ENCODE measurements around the gene PCGF2.

The PCGF2 gene

DNA sequence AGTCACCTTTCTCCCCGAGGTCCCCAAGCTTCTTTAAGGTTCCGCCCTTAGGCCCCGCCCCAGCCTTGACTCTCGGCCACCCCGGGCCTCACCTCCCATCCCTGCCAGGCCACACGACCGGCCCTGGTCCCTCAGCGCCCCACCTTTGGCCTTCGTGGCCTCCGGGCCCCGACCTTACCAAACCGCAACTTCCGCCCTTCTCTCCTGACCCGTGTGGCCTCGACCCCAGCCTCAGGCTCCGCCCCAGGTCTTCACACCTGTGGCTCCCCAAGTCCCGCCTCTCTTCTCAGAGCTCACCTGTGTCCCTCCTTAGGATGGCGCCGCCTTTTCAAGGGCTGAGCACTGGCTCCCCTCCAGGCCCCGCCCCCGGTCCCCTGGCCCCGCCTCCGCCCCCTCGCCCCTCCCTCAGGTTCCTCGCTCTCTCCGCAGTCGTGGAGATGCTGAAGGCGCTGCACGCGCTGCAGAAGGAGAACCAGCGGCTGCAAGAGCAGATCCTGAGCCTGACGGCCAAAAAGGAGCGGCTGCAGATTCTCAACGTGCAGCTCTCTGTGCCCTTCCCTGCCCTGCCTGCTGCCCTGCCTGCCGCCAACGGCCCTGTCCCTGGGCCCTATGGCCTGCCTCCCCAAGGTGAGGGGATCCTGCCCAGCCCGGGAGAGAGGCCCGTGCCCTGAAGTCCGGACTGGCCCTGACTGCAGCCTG, 28.0 kb downstream of the PCGF2 start:
- H2AFZ ChIP-seq (ENCODE audit: low read length): no peak overlapping the region
- H3K9me2 ChIP-seq (replicated peaks; ENCODE audit: insufficient read depth, low read length): no peaks in the 10 kb centered on the region
- DNase-seq: no peak
- H3K36me3 ChIP-seq (replicated peaks; ENCODE audit: insufficient read depth, low read length): no peaks in the 10 kb centered on the region
- H3F3A ChIP-seq (ENCODE audit: insufficient read depth, low read length): no peaks in the 10 kb centered on the region
- H3K9ac ChIP-seq (ENCODE audit: low read length): no peak overlapping the region
- no peaks in the 10 kb centered on the region for H3K27me3 ChIP-seq (replicated peaks; ENCODE audit: insufficient read depth, low read length)
- no peaks in the 10 kb centered on the region for H3K79me2 ChIP-seq (ENCODE audit: low read length)
- TF ChIP-seq, protein P1, sequence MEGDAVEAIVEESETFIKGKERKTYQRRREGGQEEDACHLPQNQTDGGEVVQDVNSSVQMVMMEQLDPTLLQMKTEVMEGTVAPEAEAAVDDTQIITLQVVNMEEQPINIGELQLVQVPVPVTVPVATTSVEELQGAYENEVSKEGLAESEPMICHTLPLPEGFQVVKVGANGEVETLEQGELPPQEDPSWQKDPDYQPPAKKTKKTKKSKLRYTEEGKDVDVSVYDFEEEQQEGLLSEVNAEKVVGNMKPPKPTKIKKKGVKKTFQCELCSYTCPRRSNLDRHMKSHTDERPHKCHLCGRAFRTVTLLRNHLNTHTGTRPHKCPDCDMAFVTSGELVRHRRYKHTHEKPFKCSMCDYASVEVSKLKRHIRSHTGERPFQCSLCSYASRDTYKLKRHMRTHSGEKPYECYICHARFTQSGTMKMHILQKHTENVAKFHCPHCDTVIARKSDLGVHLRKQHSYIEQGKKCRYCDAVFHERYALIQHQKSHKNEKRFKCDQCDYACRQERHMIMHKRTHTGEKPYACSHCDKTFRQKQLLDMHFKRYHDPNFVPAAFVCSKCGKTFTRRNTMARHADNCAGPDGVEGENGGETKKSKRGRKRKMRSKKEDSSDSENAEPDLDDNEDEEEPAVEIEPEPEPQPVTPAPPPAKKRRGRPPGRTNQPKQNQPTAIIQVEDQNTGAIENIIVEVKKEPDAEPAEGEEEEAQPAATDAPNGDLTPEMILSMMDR (IDR thresholded peaks at IDR 0.05; ENCODE audit: low read length): no peak
- no peak for TF ChIP-seq EZH2 (optimal IDR thresholded peaks at IDR 0.05; ENCODE audit: low read depth, low read length)
- TF ChIP-seq EZH2phosphoT487 (IDR thresholded peaks at IDR 0.05; ENCODE audit: low read length): no peak
- no peaks in the 10 kb centered on the region for H4K20me1 ChIP-seq (ENCODE audit: insufficient read depth, low read length)
- no peaks in the 10 kb centered on the region for H3K9me3 ChIP-seq (replicated peaks; ENCODE audit: insufficient read depth, low read length)
- no peak overlapping the region for H3K4me2 ChIP-seq (ENCODE audit: low read depth, low read length)
- H3K27ac ChIP-seq (ENCODE audit: low read length): no peak overlapping the region
- no peaks in the 10 kb centered on the region for H3K4me1 ChIP-seq (ENCODE audit: low read length)
- H3K4me3 ChIP-seq (ENCODE audit: low read length): no peak overlapping the region

DNA sequence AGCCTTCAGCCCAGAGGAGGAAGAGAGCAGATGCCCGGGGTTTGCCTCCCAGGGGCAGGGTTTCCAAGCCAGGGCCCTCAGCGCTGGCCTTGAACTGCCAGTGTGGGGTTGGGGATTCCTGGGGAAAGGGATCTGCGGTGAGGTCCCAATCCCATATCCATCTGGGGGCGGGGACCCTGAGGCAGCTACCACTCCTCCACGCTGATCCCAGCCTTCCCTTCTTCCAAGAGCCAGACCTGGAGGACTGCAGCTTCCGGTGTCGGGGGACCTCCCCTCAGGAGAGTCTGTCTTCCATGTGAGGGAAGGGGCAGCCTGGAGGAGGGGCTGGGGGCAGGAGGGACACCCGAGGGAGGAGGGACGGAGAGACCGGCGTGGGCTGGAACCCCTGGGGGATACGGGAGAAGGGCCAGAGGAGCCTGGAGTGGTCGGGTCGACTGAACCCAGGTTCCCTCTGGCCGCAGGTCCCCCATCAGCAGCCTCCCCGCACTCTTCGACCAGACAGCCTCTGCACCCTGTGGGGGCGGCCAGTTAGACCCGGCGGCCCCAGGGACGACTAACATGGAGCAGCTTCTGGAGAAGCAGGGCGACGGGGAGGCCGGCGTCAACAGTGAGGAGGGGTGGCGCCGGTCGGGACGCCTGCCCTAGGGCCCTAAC, 28.7 kb downstream of the PCGF2 start:
- H3K9me3 ChIP-seq (replicated peaks; ENCODE audit: insufficient read depth, low read length): no peaks in the 10 kb centered on the region
- no peaks in the 10 kb centered on the region for H3K9me2 ChIP-seq (replicated peaks; ENCODE audit: insufficient read depth, low read length)
- TF ChIP-seq EZH2 (optimal IDR thresholded peaks at IDR 0.05; ENCODE audit: low read depth, low read length) (no peak), EZH2phosphoT487 (IDR thresholded peaks at IDR 0.05; ENCODE audit: low read length) (no peak)
- TF ChIP-seq, protein P1 (IDR thresholded peaks at IDR 0.05; ENCODE audit: low read length): no peak
- no peak overlapping the region for H3K27ac ChIP-seq (ENCODE audit: low read length)
- no peak overlapping the region for H2AFZ ChIP-seq (ENCODE audit: low read length)
- no peak for DNase-seq
- H3F3A ChIP-seq (ENCODE audit: insufficient read depth, low read length): no peaks in the 10 kb centered on the region
- no peaks in the 10 kb centered on the region for H3K4me1 ChIP-seq (ENCODE audit: low read length)
- no peaks in the 10 kb centered on the region for H3K79me2 ChIP-seq (ENCODE audit: low read length)
- H3K4me2 ChIP-seq (ENCODE audit: low read depth, low read length): no peak overlapping the region
- no peaks in the 10 kb centered on the region for H4K20me1 ChIP-seq (ENCODE audit: insufficient read depth, low read length)
- no peaks in the 10 kb centered on the region for H3K27me3 ChIP-seq (replicated peaks; ENCODE audit: insufficient read depth, low read length)
- H3K4me3 ChIP-seq (ENCODE audit: low read length): no peak overlapping the region
- H3K9ac ChIP-seq (ENCODE audit: low read length): no peak overlapping the region
- no peaks in the 10 kb centered on the region for H3K36me3 ChIP-seq (replicated peaks; ENCODE audit: insufficient read depth, low read length)

DNA sequence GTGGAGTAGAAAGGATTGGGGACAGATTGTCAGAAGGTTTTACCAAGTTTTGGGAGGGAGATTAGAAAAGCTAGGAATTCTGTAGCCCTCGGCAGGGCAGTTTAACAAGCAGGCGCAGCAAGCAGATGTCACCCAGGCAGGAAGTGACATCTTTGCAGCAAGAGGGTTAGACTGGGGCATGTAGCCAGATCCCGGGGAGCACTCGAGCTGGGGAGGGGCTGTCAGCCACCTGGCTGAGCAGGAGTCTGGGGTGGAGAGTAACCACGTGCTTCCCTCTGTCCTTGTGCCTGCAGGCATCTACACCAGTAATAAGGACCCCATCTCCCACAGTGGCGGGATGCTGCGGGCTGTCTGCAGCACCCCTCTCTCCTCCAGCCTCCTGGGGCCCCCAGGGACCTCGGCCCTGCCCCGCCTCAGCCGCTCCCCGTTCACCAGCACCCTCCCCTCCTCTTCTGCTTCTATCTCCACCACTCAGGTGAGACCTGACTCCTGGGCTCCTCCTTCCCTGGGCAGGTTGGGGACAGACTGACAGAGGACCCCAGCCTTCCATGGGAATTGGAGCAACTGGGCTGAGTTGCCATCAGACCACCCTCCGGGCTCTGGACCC, 30.9 kb downstream of the PCGF2 start:
- no peaks in the 10 kb centered on the region for H3K4me1 ChIP-seq (ENCODE audit: low read length)
- H4K20me1 ChIP-seq (ENCODE audit: insufficient read depth, low read length): no peaks in the 10 kb centered on the region
- no peak overlapping the region for H2AFZ ChIP-seq (ENCODE audit: low read length)
- no peak overlapping the region for H3K4me2 ChIP-seq (ENCODE audit: low read depth, low read length)
- no peaks in the 10 kb centered on the region for H3K9me3 ChIP-seq (replicated peaks; ENCODE audit: insufficient read depth, low read length)
- no peaks in the 10 kb centered on the region for H3K9me2 ChIP-seq (replicated peaks; ENCODE audit: insufficient read depth, low read length)
- H3K27me3 ChIP-seq (replicated peaks; ENCODE audit: insufficient read depth, low read length): no peaks in the 10 kb centered on the region
- no peaks in the 10 kb centered on the region for H3K79me2 ChIP-seq (ENCODE audit: low read length)
- no peak overlapping the region for H3K9ac ChIP-seq (ENCODE audit: low read length)
- no peak for DNase-seq
- no peaks in the 10 kb centered on the region for H3K36me3 ChIP-seq (replicated peaks; ENCODE audit: insufficient read depth, low read length)
- TF ChIP-seq EZH2phosphoT487 (IDR thresholded peaks at IDR 0.05; ENCODE audit: low read length) (no peak), EZH2 (optimal IDR thresholded peaks at IDR 0.05; ENCODE audit: low read depth, low read length) (no peak)
- TF ChIP-seq, protein P1 (IDR thresholded peaks at IDR 0.05; ENCODE audit: low read length): no peak
- H3F3A ChIP-seq (ENCODE audit: insufficient read depth, low read length): no peaks in the 10 kb centered on the region
- no peak overlapping the region for H3K4me3 ChIP-seq (ENCODE audit: low read length)
- H3K27ac ChIP-seq (ENCODE audit: low read length): no peak overlapping the region
